Measurements from ENCODE around the gene SSH3. TPM values are rescaled to one million over a fixed set of nuclear protein-coding genes. Genes with fewer than 3 reads are reported as not detected.

The SSH3 gene
- total and polyA plus RNA-seq, 2 of the 8 experiments (the other 6 are each of a cell fraction or from before 2014, with no cell fraction given), result 16.9 to 19.8 TPM

GRCh38 chr11:67355023-67355793 is 51.9 kb downstream of the SSH3 start:
- peaks cover 0 to 18% (median 15%) of the 10 kb centered on the region in 4 experiments; a peak in 6 of 7 replicates for H3K4me1 ChIP-seq (replicated peaks in 1 of 4; ENCODE audit: control insufficient read depth in 3 of 4, insufficient read depth in 4 of 4, low read length in 3 of 4)
- peak overlapping the region; percentile 66 for H3K4ac ChIP-seq (replicated peaks; ENCODE audit: insufficient read length, low read depth, low read length)
- H2BK5ac ChIP-seq (ENCODE audit: low read depth, low read length), result no peak overlapping the region
- no peak overlapping the region for H3K14ac ChIP-seq (ENCODE audit: insufficient read length)
- DNase-seq (ENCODE audit: low read depth in 1 of 2, low spot score in 2 of 2), result no peak
- no peak overlapping the region for H2BK120ac ChIP-seq (replicated peaks; ENCODE audit: low read depth, low read length)
- H4K5ac ChIP-seq (ENCODE audit: insufficient read length, low read depth, low read length), result no peak overlapping the region
- peak overlapping the region; percentile 46 for H4K91ac ChIP-seq (replicated peaks; ENCODE audit: insufficient read length, low read length)
- H3K9me3 ChIP-seq (ENCODE audit: insufficient read depth in 2 of 2, low read depth in 1 of 2, low read length in 1 of 2), result no peaks in the 10 kb centered on the region
- TF ChIP-seq CTBP2 (IDR thresholded peaks at IDR 0.05; ENCODE audit: borderline replicate concordance, insufficient read depth, insufficient read length, low read length), result no peak
- no peak for TF ChIP-seq SP4 (IDR thresholded peaks at IDR 0.05; ENCODE audit: low read length)
- TF ChIP-seq SP2 (IDR thresholded peaks at IDR 0.05; ENCODE audit: low read length), result no peak
- TF ChIP-seq MAX (IDR thresholded peaks at IDR 0.05), result no peak
- TF ChIP-seq CBX8 (IDR thresholded peaks at IDR 0.05; ENCODE audit: borderline replicate concordance, low read depth, low read length), result no peak
- no peak for TF ChIP-seq SIN3A (conservative IDR thresholded peaks at IDR 0.05 in 1 of 2, IDR thresholded peaks at IDR 0.05 in 1 of 2; ENCODE audit: low read depth in 1 of 2, low read length in 2 of 2)
- no peak for TF ChIP-seq EP300 (IDR thresholded peaks at IDR 0.05; ENCODE audit: borderline replicate concordance in 1 of 2, low read depth in 2 of 2, low read length in 2 of 2)
- TF ChIP-seq MAFK (IDR thresholded peaks at IDR 0.05; ENCODE audit: low read depth, low read length), result no peak
- TF ChIP-seq RBBP5 (IDR thresholded peaks at IDR 0.05; ENCODE audit: borderline replicate concordance, low read depth, low read length), result no peak
- TF ChIP-seq FOSL1 (IDR thresholded peaks at IDR 0.05; ENCODE audit: insufficient read depth, low read depth, low read length), result no peak
- no peak overlapping the region for H3K23ac ChIP-seq (ENCODE audit: insufficient read length)
- H3K23me2 ChIP-seq (ENCODE audit: low read depth, low read length), result peaks cover 8% of the 10 kb centered on the region; the same call in 1 of the 2 replicates
- no peak overlapping the region for H3K27ac ChIP-seq (ENCODE audit: low read depth, low read length)
- H2BK15ac ChIP-seq (ENCODE audit: low read length), result peak overlapping the region; percentile 92; the same call in 1 of the 2 replicates
- H2BK20ac ChIP-seq (ENCODE audit: low read length), result no peak overlapping the region; the same call in none of the 2 replicates
- WGBS, 2 experiments (ENCODE audit: extremely low coverage in 1 of 2, insufficient coverage in 1 of 2, insufficient read length in 1 of 2, insufficient replicate concordance in 2 of 2, low coverage in 1 of 2, low lambda C conversion rate in 2 of 2, missing lambda C conversion rate in 1 of 2), result 76% methylated on average over 10 of the region's 11 CpGs; no CpG with 5 or more reads in 1 of the 2 experiments
- peaks cover 0 to 3% of the 10 kb centered on the region in 2 experiments for H4K20me1 ChIP-seq (replicated peaks in 1 of 2; ENCODE audit: control insufficient read depth in 1 of 2, insufficient read depth in 2 of 2, low read length in 2 of 2)
- no peak overlapping the region for H3K4me3 ChIP-seq (ENCODE audit: extremely low read depth in 1 of 4, insufficient read depth in 2 of 4, low read depth in 3 of 4, low read length in 4 of 4)
- ChIA-PET CTCF (ENCODE audit: partially characterized antibody) (interaction anchor here (0.6 to 20.0 kb wide), 8 partner anchors 9 to 128 kb away, joined by 3 to 1305 read pairs (median 3); partner anchors contain the start of genes CLCF1 and RAD9A), POLR2A (ENCODE audit: partially characterized antibody) (interaction anchor here (1.0 to 3.4 kb wide), 7 partner anchors 11 to 115 kb away, joined by 3 to 16 read pairs (median 4); partner anchors contain the start of gene RAD9A)
- peak overlapping the region; percentile 39; the same call in 1 of the 2 replicates for H2BK12ac ChIP-seq (ENCODE audit: low read depth, low read length)
- H3K27me3 ChIP-seq (replicated peaks in 1 of 4; ENCODE audit: control insufficient read depth in 3 of 4, extremely low read depth in 1 of 4, insufficient read depth in 3 of 4, low read length in 3 of 4), result no peaks in the 10 kb centered on the region; a peak in 1 of 7 replicates
- H4K8ac ChIP-seq (ENCODE audit: extremely low read depth, insufficient read depth, low read length), result peak overlapping the region; percentile 72
- no peak overlapping the region for H3K18ac ChIP-seq (ENCODE audit: extremely low read depth, low read length)
- peaks cover 2% of the 10 kb centered on the region; the same call in 1 of the 2 replicates for H3K79me1 ChIP-seq (ENCODE audit: low read depth, low read length)
- H3K9ac ChIP-seq (replicated peaks in 1 of 4; ENCODE audit: extremely low read depth in 1 of 4, low read depth in 3 of 4, low read length in 3 of 4), result no peak overlapping the region
- no peaks in the 10 kb centered on the region for H3K79me2 ChIP-seq (ENCODE audit: control insufficient read depth in 1 of 2, insufficient read depth in 2 of 2, low read length in 2 of 2)
- H3K56ac ChIP-seq (replicated peaks; ENCODE audit: insufficient read length, low read depth, low read length), result no peak overlapping the region
- H3K36me3 ChIP-seq (ENCODE audit: control insufficient read depth in 2 of 4, insufficient read depth in 4 of 4, low read length in 3 of 4), result no peaks in the 10 kb centered on the region
- H3K4me2 ChIP-seq (ENCODE audit: insufficient read depth in 1 of 2, low read depth in 2 of 2, low read length in 2 of 2), result no peak overlapping the region
- no peak overlapping the region for H2AFZ ChIP-seq (ENCODE audit: low read length)
- H2AK5ac ChIP-seq (ENCODE audit: low read depth, low read length), result peak overlapping the region; percentile 49; the same call in 1 of the 2 replicates
- no peak for FAIRE-seq
